HCT116 (cell line): ENCODE measurements around the gene MELTF. TPM values are rescaled to one million over a fixed set of nuclear protein-coding genes. Genes with fewer than 3 reads are reported as not detected.
A peak's percentile ranks its signal among the peaks of the same experiment; 100 is the strongest.

Experiments used
- ATAC-seq: fragments of 200-7000 bp; cut with Tn5 transposase; 2 replicates; pipeline ENCODE4 v1.9.1; 2020; ENCODE audit warnings: mild to moderate bottlenecking, moderate library complexity
- BruUV-seq: library from RNA; stranded (reverse); fragments of 400-500 nt; replicated peaks from 2 replicates; lab custom pipeline; 2021; lab: Mats Ljungman, UMichigan
- CTCF ChIA-PET: fragments of 300-600 bp; sonication (Branson Sonifier 250); formaldehyde crosslinking; loops from one replicate; lab custom pipeline; 2021; ENCODE audit warnings: antibody characterized with exemption; lab: Charles Lee
- POLR2A ChIA-PET: fragments of 300-600, 350-600 bp; sonication (Branson Sonifier 250); formaldehyde crosslinking; loops from one replicate; lab custom pipeline; 2021; ENCODE audit warnings: antibody characterized with exemption; lab: Charles Lee
- RAD21 ChIA-PET, 2 experiments: fragments of 300-600 bp; sonication (Branson Sonifier 250); formaldehyde crosslinking; loops; one replicate each; lab custom pipeline; 2023; ENCODE audit warnings: low total read pairs in 2 of 2; ENCODE audit not compliant: uncharacterized antibody in 2 of 2, unreplicated experiment in 2 of 2, low non-redundant PET in 1 of 2; lab: Charles Lee
- DNase-seq: peaks from one replicate; pipeline ENCODE4 v3.0.0-alpha.2; 2010; ENCODE audit warnings: low read depth, low spot score
- H2AFZ ChIP-seq: fragments of 200-600 bp; shearing (Covaris generic), sonication (generic); 2 replicates; pipeline ENCODE4 v1.6.1; 2017; ENCODE audit warnings: low read depth, mixed run types, mixed read lengths, antibody characterized with exemption, low read length; ENCODE audit not compliant: poor library complexity, severe bottlenecking
- H3K27ac ChIP-seq: 2 replicates; pipeline ENCODE4 v1.5.1; 2012; ENCODE audit warnings: low read depth, low read length
- H3K27me3 ChIP-seq: fragments of 200-600 bp; sonication (generic); 2 replicates; pipeline ENCODE4 v1.6.1; 2016; ENCODE audit warnings: mixed run types, low read length, mixed read lengths; ENCODE audit not compliant: insufficient read depth
- H3K36me3 ChIP-seq, 2 experiments: fragments of 200-500 bp in 1 of 2; fragments of 200-600 bp in 1 of 2; sonication (Bioruptor generic) in 1 of 2; sonication (generic) in 1 of 2; 2 replicates each; pipeline versions ENCODE4 v1.5.1 to v1.6.1; 2014 to 2016; ENCODE audit warnings: low read length in 2 of 2, inconsistent platforms in 1 of 2, mixed read lengths in 1 of 2, mixed run types in 1 of 2; ENCODE audit not compliant: insufficient read depth in 2 of 2, control insufficient read depth in 1 of 2
- H3K4me1 ChIP-seq, 2 experiments: fragments of 200-600 bp in 1 of 2; sonication (generic) in 1 of 2; 2 replicates each; pipeline versions ENCODE4 v1.5.1 to v1.6.1; 2012 to 2017; ENCODE audit warnings: low read length in 2 of 2, inconsistent platforms in 1 of 2, mild to moderate bottlenecking in 1 of 2, mixed read lengths in 1 of 2, mixed run types in 1 of 2, moderate library complexity in 1 of 2; ENCODE audit not compliant: insufficient read depth in 2 of 2, control insufficient read depth in 1 of 2
- H3K4me2 ChIP-seq: fragments of 200-600 bp; sonication (generic); 2 replicates; pipeline ENCODE4 v1.6.1; 2017; ENCODE audit warnings: mixed run types, low read length, mixed read lengths
- H3K4me3 ChIP-seq, 2 experiments: fragments of 200-600 bp in 1 of 2; sonication (generic) in 1 of 2; replicated peaks in 1 of 2; 2 replicates each; pipeline ENCODE4 v1.5.1; 2011 to 2016; ENCODE audit warnings: low read length in 2 of 2, control low read depth in 1 of 2, low read depth in 1 of 2, mild to moderate bottlenecking in 1 of 2, mixed read lengths in 1 of 2, mixed run types in 1 of 2
- H3K79me2 ChIP-seq: fragments of 200-600 bp; sonication (generic); 2 replicates; pipeline ENCODE4 v1.6.1; 2017; ENCODE audit warnings: mild to moderate bottlenecking, mixed run types, low read length, moderate library complexity, mixed read lengths; ENCODE audit not compliant: insufficient read depth
- H3K9ac ChIP-seq: fragments of 200-600 bp; sonication (generic); 2 replicates; pipeline ENCODE4 v1.6.1; 2016; ENCODE audit warnings: low read length, mixed read lengths
- H3K9me2 ChIP-seq: fragments of 200-600 bp; sonication (generic), shearing (Covaris generic); 2 replicates; pipeline ENCODE4 v1.6.1; 2017; ENCODE audit warnings: mixed run types, mild to moderate bottlenecking, moderate library complexity; ENCODE audit not compliant: insufficient read depth
- H3K9me3 ChIP-seq, 2 experiments: fragments of 200-500 bp in 1 of 2; fragments of 200-600 bp in 1 of 2; sonication (Bioruptor generic) in 1 of 2; sonication (generic) in 1 of 2; 2 replicates each; pipeline ENCODE4 v1.6.1; 2014 to 2017; ENCODE audit warnings: low read length in 2 of 2, mixed read lengths in 2 of 2, inconsistent platforms in 1 of 2, low read depth in 1 of 2, mild to moderate bottlenecking in 1 of 2, mixed run types in 1 of 2, moderate library complexity in 1 of 2; ENCODE audit not compliant: control insufficient read depth in 1 of 2, insufficient read depth in 1 of 2
- H4K20me1 ChIP-seq: fragments of 200-600 bp; sonication (generic), shearing (Covaris generic); 2 replicates; pipeline ENCODE4 v1.6.1; 2017; ENCODE audit warnings: mixed run types, mild to moderate bottlenecking, moderate library complexity; ENCODE audit not compliant: insufficient read depth
- CEBPB ChIP-seq: IDR thresholded peaks from 2 replicates; pipeline ENCODE4 v1.6.1; 2012; ENCODE audit warnings: low read depth
- EZH2phosphoT487 ChIP-seq: fragments of 200-600 bp; IDR thresholded peaks from 2 replicates; pipeline ENCODE4 v1.6.1; 2018; ENCODE audit warnings: antibody characterized with exemption, borderline replicate concordance
- POLR2AphosphoS5 ChIP-seq: IDR thresholded peaks from 2 replicates; pipeline ENCODE4 v1.6.1; 2011; ENCODE audit warnings: mild to moderate bottlenecking, low read depth, low read length, moderate library complexity
- TCF7L2 ChIP-seq: IDR thresholded peaks from 2 replicates; pipeline ENCODE4 v1.7.0; 2011; ENCODE audit warnings: borderline replicate concordance, inconsistent platforms; ENCODE audit not compliant: insufficient read depth, insufficient read length; ENCODE audit errors: extremely low read depth
- YY1 ChIP-seq: IDR thresholded peaks from 2 replicates; pipeline ENCODE4 v1.6.1; 2011; ENCODE audit warnings: low read length, low read depth, moderate library complexity, mild to moderate bottlenecking; ENCODE audit not compliant: insufficient replicate concordance; ENCODE audit errors: extremely low read depth
- ZFX ChIP-seq: fragments of 450-650 bp; IDR thresholded peaks from 2 replicates; pipeline ENCODE4 v1.6.1; 2017
- intact Hi-C: fragments of 100-400 bp; cut with micrococcal nuclease; formaldehyde crosslinking; loops from 2 replicates; pipeline ENCODE4 v1.10.0; 2022
- total RNA-seq: library from RNA; stranded (reverse); gene quantifications from one replicate; pipeline ENCODE4 v1.2.1, GENCODE V29; 2021; ENCODE audit not compliant: unreplicated experiment
- TF ChIP-seq, protein P1 (sequence below): IDR thresholded peaks from 2 replicates; pipeline ENCODE4 v1.6.1; 2011; ENCODE audit warnings: mild to moderate bottlenecking, low read length, moderate library complexity; ENCODE audit not compliant: insufficient replicate concordance; ENCODE audit errors: extremely low read depth

Gene MELTF
- total RNA-seq, 1 experiment from 2014 or later: 47.6 TPM

DNA sequence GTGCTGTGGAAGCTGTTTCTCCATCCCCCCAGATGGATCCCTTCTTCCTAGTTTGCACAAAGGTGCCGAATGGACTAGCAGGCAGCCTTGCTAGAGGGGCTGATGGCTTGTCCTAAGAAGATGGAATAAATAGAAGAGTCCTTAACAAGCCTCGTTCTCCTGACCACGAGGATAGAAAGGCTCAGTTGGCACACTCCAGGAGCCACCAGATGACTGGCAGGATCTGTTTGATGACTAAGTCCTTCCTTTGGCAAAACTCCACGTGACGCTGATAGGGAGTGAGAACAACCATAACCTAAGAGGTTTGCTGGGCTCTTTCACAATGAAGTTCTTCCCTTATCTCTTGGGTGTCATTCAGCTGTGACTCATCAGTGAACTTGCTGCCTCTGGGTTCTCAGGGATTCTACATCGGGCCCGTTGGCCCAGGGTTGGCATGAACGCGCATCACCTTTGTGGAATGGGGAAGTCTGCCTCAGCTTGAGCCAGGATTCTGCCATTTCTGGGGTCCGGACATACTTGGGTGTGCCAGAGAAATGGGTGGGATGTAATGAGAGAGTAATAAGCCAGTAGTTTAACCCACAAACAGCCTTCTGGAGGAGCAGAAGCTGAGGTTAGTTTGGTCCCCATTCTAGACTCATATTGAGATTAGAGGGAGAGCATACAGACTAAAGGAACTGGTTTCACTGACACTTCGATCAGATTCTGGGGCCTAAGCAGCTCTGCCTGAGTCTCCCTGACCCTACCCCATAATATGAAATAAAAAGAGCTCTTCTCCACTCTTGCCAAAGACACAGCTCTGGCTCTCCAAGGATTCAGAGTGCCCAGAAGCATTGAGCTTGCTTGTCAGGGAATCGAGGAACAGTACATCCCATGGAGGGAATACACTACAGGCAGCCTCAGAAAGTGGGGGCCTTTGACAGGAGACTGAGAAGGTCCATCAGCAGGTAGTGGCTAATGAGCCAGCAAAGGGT is 2.0 kb upstream of the MELTF start:
- peak overlapping the region; percentile 97 for H3K4me2 ChIP-seq

More for the DNA sequence above, 2.0 kb upstream of the MELTF start:
- ChIA-PET RAD21 (no interaction called here), CTCF (no interaction called here), POLR2A (interaction anchor here (1.0 kb wide), 2 partner anchors 9 to 11 kb away, joined by 3 read pairs; no protein-coding TSS in a partner anchor)
- intact Hi-C loops: loop anchor here (2.0 kb wide), 1 partner anchor 27 kb away; no protein-coding TSS in a partner anchor
- Histone ChIP-seq H3K36me3 (peaks cover 0 to 7% of the 10 kb centered on the region in 2 experiments; a peak in 2 of 4 replicates), H3K9ac (peak overlapping the region; percentile 51), H3K27me3 (no peaks in the 10 kb centered on the region), H3K27ac (peak overlapping the region; percentile 56), H2AFZ (no peak overlapping the region), H3K4me1 (peaks cover 25 to 40% of the 10 kb centered on the region in 2 experiments), H3K9me2 (no peaks in the 10 kb centered on the region), H3K4me3 (0 out of 4 replicates have a peak overlapping the region, but pooled peaks of 1 of the 2 experiments have one; percentile 0), H3K9me3 (no peaks in the 10 kb centered on the region), H4K20me1 (no peaks in the 10 kb centered on the region), H3K79me2 (peaks cover 26% of the 10 kb centered on the region)
- TSS peak; percentile 70 for BruUV-seq
- ATAC-seq: peak; percentile 65
- TF ChIP-seq POLR2AphosphoS5: peak; percentile 87
- no peak for TF ChIP-seq ZFX
- peak; percentile 63 for TF ChIP-seq TCF7L2
- peak; percentile 61 for TF ChIP-seq YY1
- TF ChIP-seq, protein P1, sequence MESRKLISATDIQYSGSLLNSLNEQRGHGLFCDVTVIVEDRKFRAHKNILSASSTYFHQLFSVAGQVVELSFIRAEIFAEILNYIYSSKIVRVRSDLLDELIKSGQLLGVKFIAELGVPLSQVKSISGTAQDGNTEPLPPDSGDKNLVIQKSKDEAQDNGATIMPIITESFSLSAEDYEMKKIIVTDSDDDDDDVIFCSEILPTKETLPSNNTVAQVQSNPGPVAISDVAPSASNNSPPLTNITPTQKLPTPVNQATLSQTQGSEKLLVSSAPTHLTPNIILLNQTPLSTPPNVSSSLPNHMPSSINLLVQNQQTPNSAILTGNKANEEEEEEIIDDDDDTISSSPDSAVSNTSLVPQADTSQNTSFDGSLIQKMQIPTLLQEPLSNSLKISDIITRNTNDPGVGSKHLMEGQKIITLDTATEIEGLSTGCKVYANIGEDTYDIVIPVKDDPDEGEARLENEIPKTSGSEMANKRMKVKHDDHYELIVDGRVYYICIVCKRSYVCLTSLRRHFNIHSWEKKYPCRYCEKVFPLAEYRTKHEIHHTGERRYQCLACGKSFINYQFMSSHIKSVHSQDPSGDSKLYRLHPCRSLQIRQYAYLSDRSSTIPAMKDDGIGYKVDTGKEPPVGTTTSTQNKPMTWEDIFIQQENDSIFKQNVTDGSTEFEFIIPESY: peak; percentile 32
- no peak for TF ChIP-seq CEBPB
- no peak for TF ChIP-seq EZH2phosphoT487
- DNase-seq: peak; percentile 99
